Uterus (tissue), 2 donors: Measurements from ENCODE around the gene FOXN3.

Source experiments
- POLR2A ChIP-seq, 2 donors: fragments of 450-650 bp; IDR thresholded peaks; one replicate each; pipeline ENCODE4 v1.6.1; 2016; ENCODE audit warnings: antibody characterized with exemption in 2 of 2, mild to moderate bottlenecking in 1 of 2, moderate library complexity in 1 of 2
- TF ChIP-seq, protein P1 (sequence below), 4 experiments: fragments of 200-600 bp in 2 of 4; fragments of 450-650 bp in 2 of 4; sonication (generic) in 2 of 4; IDR thresholded peaks; one replicate each; pipeline ENCODE4 v1.5.1; 2016 to 2019; ENCODE audit warnings: antibody characterized with exemption in 4 of 4, mild to moderate bottlenecking in 2 of 4, moderate library complexity in 1 of 4

GRCh38 chr14:89138846-89139245 lies 278.2 kb downstream of the FOXN3 start:
- TF ChIP-seq, protein P1, sequence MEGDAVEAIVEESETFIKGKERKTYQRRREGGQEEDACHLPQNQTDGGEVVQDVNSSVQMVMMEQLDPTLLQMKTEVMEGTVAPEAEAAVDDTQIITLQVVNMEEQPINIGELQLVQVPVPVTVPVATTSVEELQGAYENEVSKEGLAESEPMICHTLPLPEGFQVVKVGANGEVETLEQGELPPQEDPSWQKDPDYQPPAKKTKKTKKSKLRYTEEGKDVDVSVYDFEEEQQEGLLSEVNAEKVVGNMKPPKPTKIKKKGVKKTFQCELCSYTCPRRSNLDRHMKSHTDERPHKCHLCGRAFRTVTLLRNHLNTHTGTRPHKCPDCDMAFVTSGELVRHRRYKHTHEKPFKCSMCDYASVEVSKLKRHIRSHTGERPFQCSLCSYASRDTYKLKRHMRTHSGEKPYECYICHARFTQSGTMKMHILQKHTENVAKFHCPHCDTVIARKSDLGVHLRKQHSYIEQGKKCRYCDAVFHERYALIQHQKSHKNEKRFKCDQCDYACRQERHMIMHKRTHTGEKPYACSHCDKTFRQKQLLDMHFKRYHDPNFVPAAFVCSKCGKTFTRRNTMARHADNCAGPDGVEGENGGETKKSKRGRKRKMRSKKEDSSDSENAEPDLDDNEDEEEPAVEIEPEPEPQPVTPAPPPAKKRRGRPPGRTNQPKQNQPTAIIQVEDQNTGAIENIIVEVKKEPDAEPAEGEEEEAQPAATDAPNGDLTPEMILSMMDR (IDR thresholded peaks at IDR 0.05): no peak
- TF ChIP-seq POLR2A (IDR thresholded peaks at IDR 0.05): no peak
